PFSK-1 (cell line): ENCODE measurements around the gene ABHD17B.

Source experiments
- FOXP2 ChIP-seq: optimal IDR thresholded peaks from 2 replicates; pipeline ENCODE3; 2011; ENCODE audit warnings: borderline replicate concordance, control low read depth, inconsistent platforms; ENCODE audit not compliant: insufficient read depth; ENCODE audit errors: extremely low read length, extremely low read depth
- POLR2AphosphoS5 ChIP-seq: IDR thresholded peaks from 2 replicates; pipeline ENCODE4 v1.6.1; 2012; ENCODE audit warnings: low read depth, mild to moderate bottlenecking, control low read depth, low read length, moderate library complexity
- SIN3A ChIP-seq: IDR thresholded peaks from 2 replicates; pipeline ENCODE4 v1.6.1; 2012; ENCODE audit warnings: mild to moderate bottlenecking, low read length, moderate library complexity, borderline replicate concordance; ENCODE audit not compliant: insufficient read depth
- TAF1 ChIP-seq: IDR thresholded peaks from 2 replicates; pipeline ENCODE4 v1.6.1; 2012; ENCODE audit warnings: low read length, control low read depth, borderline replicate concordance; ENCODE audit not compliant: insufficient read depth
- TF ChIP-seq, protein P1 (sequence below), 2 experiments: IDR thresholded peaks; 2 replicates each; pipeline versions ENCODE4 v1.6.1 to v1.8.0; 2011 to 2012; ENCODE audit warnings: low read depth in 2 of 2, low read length in 2 of 2, control low read depth in 1 of 2, inconsistent platforms in 1 of 2, mild to moderate bottlenecking in 1 of 2, moderate library complexity in 1 of 2; ENCODE audit not compliant: insufficient read depth in 1 of 2

ABHD17B gene

DNA sequence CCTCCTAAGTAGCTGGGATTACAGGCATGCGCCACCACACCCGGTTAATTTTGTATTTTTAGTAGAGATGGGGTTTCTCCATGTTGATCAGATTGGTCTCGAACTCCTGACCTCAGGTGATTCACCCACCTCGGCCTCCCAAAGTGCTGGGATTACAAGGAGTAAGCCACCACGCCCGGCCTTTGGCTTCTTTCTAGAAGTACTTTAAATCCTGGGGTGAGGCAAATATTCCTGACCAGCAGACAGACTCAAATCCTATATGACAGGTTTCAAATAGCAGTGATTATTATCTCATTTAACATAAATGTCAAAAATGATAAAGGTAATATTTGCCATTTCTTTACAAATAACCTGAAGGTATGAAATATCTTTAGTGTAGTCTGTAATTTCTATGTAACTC lies 35.6 kb downstream of the ABHD17B start:
- TF ChIP-seq TAF1, result no peak
- TF ChIP-seq, protein P1, sequence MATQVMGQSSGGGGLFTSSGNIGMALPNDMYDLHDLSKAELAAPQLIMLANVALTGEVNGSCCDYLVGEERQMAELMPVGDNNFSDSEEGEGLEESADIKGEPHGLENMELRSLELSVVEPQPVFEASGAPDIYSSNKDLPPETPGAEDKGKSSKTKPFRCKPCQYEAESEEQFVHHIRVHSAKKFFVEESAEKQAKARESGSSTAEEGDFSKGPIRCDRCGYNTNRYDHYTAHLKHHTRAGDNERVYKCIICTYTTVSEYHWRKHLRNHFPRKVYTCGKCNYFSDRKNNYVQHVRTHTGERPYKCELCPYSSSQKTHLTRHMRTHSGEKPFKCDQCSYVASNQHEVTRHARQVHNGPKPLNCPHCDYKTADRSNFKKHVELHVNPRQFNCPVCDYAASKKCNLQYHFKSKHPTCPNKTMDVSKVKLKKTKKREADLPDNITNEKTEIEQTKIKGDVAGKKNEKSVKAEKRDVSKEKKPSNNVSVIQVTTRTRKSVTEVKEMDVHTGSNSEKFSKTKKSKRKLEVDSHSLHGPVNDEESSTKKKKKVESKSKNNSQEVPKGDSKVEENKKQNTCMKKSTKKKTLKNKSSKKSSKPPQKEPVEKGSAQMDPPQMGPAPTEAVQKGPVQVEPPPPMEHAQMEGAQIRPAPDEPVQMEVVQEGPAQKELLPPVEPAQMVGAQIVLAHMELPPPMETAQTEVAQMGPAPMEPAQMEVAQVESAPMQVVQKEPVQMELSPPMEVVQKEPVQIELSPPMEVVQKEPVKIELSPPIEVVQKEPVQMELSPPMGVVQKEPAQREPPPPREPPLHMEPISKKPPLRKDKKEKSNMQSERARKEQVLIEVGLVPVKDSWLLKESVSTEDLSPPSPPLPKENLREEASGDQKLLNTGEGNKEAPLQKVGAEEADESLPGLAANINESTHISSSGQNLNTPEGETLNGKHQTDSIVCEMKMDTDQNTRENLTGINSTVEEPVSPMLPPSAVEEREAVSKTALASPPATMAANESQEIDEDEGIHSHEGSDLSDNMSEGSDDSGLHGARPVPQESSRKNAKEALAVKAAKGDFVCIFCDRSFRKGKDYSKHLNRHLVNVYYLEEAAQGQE (IDR thresholded peaks at IDR 0.05; ENCODE audit: insufficient read depth in 1 of 2, low read depth in 2 of 2, low read length in 2 of 2), result no peak
- TF ChIP-seq POLR2AphosphoS5, result no peak
- TF ChIP-seq SIN3A, result no peak
- no peak for TF ChIP-seq FOXP2

DNA sequence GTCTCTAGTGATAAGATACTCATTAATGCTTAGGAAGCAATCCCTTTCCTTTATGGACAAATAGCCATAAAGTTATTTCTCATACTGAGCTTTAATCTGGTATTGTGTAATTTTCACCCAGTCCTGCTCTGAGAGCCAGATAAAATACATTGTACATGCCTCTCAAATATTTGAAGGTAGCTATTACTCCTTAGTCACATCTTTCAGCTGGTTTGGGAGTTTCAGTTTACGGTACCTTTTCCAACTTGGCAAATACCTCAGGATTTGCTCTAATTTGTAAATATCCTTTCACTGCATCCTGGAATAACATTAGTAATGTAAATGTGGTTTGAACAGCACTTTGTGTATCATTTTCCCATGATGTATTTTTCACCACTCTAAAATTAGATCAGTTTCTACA lies 47.4 kb downstream of the ABHD17B start:
- no peak for TF ChIP-seq TAF1
- TF ChIP-seq POLR2AphosphoS5, result no peak
- TF ChIP-seq FOXP2, result no peak
- TF ChIP-seq SIN3A, result no peak
- TF ChIP-seq, protein P1 (IDR thresholded peaks at IDR 0.05; ENCODE audit: insufficient read depth in 1 of 2, low read depth in 2 of 2, low read length in 2 of 2), result no peak

DNA sequence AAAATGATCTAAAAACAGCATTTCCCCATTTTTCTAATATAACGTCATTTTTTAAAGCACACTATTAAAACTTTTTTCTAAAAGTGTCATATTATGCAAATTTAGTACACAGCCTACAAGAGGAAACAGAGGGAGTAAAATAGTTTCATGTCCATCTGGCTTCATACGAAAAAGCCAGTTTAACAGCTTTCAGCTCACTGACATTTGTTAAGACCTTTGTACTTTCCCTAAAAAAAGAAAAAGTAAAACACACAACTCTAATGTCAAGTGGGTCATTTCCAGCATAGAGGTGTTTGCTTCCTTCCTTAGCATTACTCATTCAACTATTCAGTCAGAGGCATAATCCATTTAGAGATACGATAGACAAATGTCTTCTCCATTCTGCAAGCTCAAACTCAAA lies 49.4 kb downstream of the ABHD17B start:
- TF ChIP-seq POLR2AphosphoS5 (no peak), FOXP2 (no peak), SIN3A (no peak), TAF1 (no peak)
- TF ChIP-seq, protein P1 (IDR thresholded peaks at IDR 0.05; ENCODE audit: insufficient read depth in 1 of 2, low read depth in 2 of 2, low read length in 2 of 2), result no peak

DNA sequence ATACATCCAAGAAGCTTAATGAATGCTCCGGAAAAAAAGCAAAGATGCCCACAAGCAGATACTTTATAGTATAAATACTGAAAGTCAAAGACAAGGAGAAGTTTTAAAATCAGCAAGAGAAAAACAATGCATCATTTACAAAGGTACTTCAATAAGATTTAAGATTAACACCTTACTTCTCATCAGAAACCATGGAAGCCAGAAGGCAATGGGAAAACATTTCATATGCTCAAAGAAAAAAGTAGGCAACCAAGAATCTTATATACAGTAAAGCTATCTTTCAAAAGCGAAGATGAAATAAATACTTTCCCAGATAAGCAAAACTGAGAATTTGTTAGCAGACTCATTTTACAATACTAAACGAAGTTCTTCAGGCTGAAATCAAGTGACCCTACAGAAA lies 51.1 kb downstream of the ABHD17B start:
- no peak for TF ChIP-seq SIN3A
- TF ChIP-seq, protein P1 (IDR thresholded peaks at IDR 0.05; ENCODE audit: insufficient read depth in 1 of 2, low read depth in 2 of 2, low read length in 2 of 2), result no peak
- no peak for TF ChIP-seq TAF1
- no peak for TF ChIP-seq POLR2AphosphoS5
- TF ChIP-seq FOXP2, result no peak

DNA sequence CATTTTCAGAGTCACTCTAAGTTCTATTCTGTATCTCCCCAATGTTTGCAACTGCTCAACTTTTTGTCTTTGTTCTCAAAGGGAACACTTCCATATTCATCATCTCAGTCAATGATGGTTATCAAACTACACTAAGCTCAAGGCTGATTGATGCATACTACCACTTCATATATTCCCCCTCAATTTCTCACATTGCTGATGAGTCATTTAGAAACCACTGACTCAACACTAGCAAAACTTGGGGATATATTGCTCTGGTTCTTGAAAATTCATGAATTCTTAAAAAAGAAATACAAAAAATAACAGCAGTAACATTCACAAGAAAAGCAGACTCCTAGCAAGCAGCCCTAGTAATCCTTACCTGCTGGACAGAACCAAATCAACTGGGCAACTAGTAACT lies 52.2 kb downstream of the ABHD17B start:
- TF ChIP-seq, protein P1 (IDR thresholded peaks at IDR 0.05; ENCODE audit: insufficient read depth in 1 of 2, low read depth in 2 of 2, low read length in 2 of 2), result no peak
- TF ChIP-seq TAF1, result no peak
- no peak for TF ChIP-seq FOXP2
